ENCODE measurements around the gene TM4SF20.
"Not testable (repeated sequence)": the region's sequence is repeated elsewhere in the genome, so short reads cannot be mapped to it uniquely, and the experiment has no call there.

The TM4SF20 gene

DNA sequence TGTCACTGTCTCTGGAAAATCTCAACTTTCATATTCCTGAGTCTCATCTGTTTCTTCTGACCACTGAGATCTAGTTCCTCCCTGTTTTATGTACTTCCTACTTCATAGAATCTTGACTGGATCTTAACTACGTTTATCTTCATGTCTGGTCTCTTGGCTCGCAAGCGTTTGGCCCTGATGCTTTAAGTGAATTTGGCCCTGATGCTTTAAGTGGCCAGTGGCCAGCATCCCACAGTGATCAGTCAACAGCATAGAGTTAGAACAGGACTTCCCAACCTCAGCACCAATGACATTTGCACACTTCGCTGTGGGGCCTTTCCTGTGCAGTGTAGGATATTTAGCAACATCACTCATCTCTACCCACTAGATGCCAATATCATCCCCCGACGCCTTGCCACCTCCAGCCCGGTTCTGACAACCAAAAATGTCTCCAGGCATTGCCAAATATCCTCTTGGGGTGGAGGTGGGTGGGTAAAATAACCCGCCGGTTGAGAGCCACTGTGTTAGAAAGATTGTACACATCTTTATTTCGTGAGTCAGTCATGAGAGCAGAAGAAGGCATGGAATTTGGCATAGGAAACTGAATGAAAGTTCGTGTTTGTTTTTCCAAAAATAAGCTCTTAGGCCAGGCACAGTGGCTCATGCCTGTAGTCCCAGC is 12.2 kb downstream of the TM4SF20 start:
- DNase-seq, result no peak

DNA sequence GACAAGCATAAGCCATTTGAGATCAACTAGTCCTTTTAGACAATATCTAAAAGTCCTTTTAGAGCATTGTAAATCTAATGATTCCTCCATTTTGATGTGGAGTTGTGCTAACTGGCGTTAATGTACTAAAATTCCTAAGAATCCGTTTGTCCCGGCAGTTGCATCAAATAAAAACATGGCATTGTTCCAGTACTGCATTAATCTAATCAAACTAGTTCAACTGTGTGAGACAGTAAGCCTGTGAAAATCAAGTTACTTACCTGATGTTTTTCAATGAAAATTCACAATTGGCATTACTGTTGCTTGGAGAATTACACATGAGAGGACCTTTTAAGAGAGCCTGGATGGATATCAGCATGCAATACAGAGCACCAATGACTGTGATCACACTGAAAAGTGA is 13.3 kb downstream of the TM4SF20 start:
- no peak for DNase-seq

GRCh38 chr2:227364585-227365263 is 14.4 kb downstream of the TM4SF20 start:
- DNase-seq, result not testable (repeated sequence)

GRCh38 chr2:227363756-227364155 is 15.3 kb downstream of the TM4SF20 start:
- DNase-seq, result no peak

- no peak for DNase-seq
Measured at GRCh38 chr2:227360351-227360750, 18.8 kb downstream of the TM4SF20 start.

DNA sequence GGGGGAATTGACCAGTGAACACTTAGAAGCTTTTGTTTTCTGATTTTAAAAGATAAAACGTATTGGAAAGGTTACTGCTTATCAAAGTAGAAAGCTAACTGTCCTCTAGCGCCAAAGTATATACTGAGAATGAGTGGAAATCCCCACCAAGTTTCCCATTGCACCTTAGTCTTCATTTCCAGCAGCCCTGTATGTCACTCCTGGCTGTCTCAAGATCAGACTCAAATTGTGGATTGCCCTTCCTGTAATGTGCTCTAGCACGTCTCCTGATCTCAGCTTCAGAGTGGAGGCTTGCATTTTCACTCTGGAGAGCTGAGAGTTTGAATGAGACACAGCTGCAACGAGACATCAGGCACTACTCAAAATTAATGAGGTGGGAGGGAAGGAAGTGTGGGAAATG is 27.5 kb downstream of the TM4SF20 start:
- no peak for DNase-seq

- no peak for DNase-seq
Measured at GRCh38 chr2:227349989-227350612, 29.0 kb downstream of the TM4SF20 start.

DNA sequence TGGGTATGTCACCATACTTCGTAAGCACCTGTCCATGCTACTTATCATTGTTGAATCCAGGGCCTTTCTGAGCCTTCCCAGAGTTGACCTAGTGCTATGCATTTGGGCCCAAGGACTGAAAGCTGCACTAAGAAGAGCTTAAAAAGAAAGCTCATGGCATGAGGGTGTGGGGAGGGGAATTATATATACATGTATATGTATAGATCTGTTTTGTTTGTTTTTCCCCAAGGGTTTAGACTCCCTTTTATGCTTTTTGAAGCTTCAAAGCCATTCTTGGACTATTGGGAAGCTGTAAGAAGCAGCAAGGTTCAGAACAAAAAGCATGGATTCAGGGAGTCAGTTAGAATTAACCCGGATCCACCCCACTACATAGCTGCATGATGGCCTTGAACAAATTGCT is 30.8 kb downstream of the TM4SF20 start:
- no peak for DNase-seq

GRCh38 chr2:227347117-227347516 is 32.0 kb downstream of the TM4SF20 start:
- DNase-seq, result no peak

GRCh38 chr2:227344231-227344630 is 34.9 kb downstream of the TM4SF20 start:
- DNase-seq, result no peak

DNA sequence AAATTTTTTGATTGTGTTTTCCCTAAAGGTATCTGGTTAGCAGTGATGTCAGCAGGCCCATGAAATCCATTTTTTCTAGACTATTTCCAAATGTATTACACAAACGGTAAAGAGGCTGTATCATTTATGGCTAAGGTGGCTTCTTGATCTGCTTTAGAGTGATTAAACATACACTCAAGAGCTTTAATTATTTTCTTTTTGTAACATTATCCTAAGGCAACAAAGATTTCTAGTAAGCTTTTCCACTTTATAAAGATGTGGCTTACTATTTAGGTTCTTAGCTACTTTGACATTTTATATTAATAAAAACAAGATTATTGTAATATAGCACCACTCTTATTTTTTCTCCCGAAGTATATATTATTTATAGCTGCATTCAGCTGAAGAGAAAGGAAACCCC is 37.6 kb downstream of the TM4SF20 start:
- no peak for DNase-seq

GRCh38 chr2:227340106-227340505 is 39.0 kb downstream of the TM4SF20 start:
- no peak for DNase-seq

- DNase-seq, result no peak
Measured at GRCh38 chr2:227339098-227339599, 40.0 kb downstream of the TM4SF20 start.

- DNase-seq, result no peak
Measured at GRCh38 chr2:227337442-227337841, 41.7 kb downstream of the TM4SF20 start.

- DNase-seq, result no peak
Measured at GRCh38 chr2:227335713-227336112, 43.4 kb downstream of the TM4SF20 start.

DNA sequence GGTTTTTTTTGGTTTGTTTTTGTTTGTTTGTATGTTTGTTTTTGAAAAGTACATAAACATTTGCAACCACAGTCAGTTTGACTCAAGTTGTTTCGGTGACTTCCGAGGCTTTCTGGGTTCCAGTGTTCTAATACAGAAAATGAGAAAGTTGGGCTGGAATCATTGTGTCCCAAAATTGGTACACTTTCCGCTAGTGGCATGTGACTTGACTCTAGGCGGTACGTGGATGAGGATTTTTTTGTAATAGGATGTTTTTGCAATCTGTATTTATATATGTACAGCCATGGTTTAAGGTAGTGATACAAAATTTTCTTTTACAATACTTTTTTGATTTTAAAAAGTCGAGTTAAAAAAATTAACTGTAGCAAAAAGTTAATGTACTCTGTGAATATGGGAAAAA is 52.3 kb downstream of the TM4SF20 start:
- no peak for DNase-seq

DNA sequence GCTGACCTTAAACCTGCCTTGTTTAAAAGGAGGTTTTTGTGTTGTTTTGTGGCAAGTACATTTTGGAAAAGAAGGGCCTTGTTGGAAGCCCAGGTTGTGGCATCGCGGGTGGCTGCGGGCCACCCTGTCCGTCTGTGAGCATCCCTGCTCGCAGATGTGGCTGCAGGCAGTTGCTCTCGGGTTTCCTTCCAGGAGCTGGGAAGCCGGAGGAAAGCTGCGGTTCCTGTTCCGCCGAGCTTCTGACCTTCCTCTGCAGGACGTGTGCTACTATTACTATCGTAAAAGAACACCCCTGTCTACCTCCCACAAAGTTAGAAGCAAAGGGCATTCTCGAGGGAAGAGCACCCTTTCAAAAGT is 53.3 kb downstream of the TM4SF20 start:
- no peak for DNase-seq

DNA sequence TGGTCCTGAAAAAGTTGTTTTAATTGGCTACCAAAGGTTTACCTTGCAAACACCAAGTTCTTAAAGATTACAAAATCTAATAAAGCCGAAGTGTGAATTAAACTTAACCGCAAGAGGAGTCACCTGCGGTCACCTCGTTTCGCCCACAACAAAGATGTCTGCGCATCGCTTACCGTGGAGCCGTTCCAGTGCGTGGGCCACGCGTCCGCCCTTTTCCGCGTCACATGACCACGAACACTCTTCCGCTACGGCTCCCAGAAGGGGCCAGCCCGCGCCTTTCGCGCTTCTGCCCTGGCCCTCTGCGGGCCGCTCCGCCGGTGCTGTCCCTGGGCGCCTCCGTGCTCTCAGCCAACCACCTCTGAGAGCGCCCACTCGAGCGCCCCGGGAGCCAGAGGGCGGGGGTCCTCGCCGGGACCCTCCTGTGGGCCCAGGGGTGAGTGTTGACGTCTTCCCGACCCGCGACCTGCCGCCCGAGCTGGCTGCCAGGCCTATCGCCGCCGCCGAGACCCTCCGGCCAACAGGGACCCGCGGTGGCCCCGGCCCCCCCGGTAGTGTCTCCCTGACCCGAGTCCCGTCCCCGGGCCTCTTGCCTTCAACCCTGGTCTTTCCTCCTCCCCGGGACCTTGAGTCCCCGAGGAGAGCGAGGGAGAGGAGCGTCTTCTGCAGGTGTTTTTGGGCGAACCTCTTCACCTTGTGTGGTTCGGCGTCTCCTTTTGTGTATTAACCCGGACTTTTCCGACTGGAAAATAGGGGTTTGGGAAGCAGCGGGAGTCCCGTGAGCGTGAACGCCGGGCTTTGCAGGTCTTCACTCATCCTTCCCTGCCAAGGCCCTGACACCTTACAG is 53.9 kb downstream of the TM4SF20 start, which contains the start of gene MFF:
Gene MFF, plus strand, starts transcription at position 257 of the 844 bp plus-strand sequence. CDS start 5,415 bp downstream, outside the sequence.
- peak; percentile 94 for DNase-seq

GRCh38 chr2:227324642-227324994 is 54.5 kb downstream of the TM4SF20 start:
- no peak for DNase-seq

DNA sequence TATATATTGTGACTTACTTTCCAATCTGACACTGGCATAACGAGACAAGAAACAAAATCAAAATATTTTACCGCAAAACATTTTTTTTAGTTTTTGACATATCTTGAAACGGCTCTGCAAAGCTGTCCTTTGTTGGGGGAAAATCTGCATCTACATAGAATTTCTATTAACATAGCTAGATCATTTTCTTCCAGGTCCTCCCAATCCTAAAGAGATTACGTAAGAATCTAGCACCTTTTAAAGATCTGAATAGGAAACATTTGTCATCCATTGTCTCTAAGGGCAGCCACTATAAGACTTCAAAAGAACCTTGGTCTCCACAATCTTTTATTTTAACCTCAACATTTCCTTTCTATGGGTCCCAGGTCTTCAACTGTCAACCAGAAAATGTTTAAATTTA is 55.3 kb downstream of the TM4SF20 start:
- DNase-seq, result no peak

GRCh38 chr2:227322530-227323205 is 56.4 kb downstream of the TM4SF20 start:
- no peak for DNase-seq

GRCh38 chr2:227320305-227321094 is 58.6 kb downstream of the TM4SF20 start:
- DNase-seq, result no peak

All from effector CD4-positive, alpha-beta T cell (primary cell).